Right renal cortex interstitium (tissue), 3 donors: ENCODE data around the gene FNDC3B. TPM values are rescaled to one million over a fixed set of nuclear protein-coding genes. Genes with fewer than 3 reads are reported as not detected.

Experiments used
- DNase-seq, 3 donors: peaks; one replicate each; pipeline ENCODE4 v3.0.0-alpha.2; 2013; ENCODE audit warnings: low read depth in 3 of 3, low spot score in 2 of 3
- polyA plus RNA-seq, 3 donors: library from polyadenylated mRNA; unstranded; fragments of 120-200 nt; gene quantifications; one replicate each; pipeline ENCODE4 v1.2.1, GENCODE V29; 2013; ENCODE audit not compliant: insufficient read length in 3 of 3

Gene FNDC3B
- polyA plus RNA-seq, 3 donors: 60.2 to 64.6 (median 62.3) TPM

DNA sequence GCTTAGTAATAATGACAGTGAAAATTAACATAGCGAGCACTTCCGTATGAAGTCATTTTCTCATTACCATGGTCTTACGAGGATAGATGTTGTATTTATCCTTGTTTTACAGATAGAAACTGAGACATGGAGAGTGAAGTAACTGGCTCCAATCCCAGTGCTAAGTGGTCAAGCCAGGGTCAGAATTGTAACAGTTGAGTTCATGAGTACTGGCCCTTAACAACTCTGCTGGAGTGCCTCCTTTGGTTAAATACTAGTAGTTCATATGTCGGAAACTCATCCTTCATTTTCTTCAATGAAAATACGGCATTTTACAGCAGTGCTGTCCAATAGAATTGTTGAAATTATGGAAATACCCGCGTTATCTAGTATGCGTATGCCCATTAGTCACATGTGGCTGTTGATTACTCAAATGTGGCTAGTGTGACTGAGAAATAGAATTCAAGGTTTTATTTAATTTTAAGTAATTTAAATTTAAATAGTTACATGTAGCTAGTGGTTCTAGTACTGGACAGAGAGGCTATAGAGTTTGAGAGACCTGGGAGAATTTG, 32.5 kb downstream of the FNDC3B start:
- DNase-seq: no peak

DNA sequence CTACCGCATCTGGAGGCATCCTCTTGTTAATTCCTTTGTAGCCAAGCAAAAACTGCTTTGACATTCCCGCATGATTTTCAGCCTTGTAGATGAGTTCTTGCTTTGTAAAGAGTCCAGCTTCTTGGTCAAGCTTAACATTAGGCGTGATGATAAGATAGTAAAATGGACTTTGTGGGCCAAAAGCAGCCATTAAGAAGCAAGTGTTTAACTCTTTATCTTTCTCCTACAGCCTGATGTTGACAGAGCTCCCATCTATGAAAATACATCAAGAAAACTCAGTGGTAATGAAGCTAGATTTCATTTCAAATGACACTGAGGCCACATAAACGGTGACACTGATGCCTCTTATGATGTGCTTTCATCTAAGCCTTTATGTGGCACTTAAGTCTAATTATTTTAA, 33.2 kb downstream of the FNDC3B start:
- DNase-seq: no peak

DNA sequence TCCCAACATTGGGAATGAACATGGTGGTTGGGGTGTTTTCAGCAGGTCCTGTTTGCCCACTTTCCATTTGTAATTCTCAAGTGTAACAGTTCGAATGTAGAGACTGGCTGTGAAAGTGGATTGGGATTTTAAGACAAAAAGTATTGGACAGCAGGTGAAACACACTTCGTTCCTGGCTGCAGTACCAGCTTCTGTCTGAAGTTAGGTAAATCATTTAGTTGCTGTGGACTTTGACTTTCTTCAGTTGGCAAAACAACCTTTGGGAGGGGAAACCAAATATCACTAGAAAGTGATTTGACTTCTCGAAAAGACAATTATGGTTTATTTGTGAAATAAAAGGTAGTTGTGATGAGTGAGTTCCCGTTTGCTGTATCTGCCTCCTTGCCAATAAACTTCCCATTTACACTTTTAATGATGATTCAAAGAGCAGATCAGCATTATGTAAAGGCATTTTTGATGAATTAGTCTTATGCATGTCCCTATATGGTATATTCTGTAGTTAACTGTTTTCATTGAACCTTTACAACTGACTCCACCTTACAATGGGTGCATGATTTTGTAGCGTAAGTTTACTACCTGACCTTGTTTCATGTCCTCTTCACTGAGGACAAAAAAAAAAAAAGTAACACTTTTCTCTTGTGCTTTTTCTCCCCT, 34.0 kb downstream of the FNDC3B start:
- no peak for DNase-seq

DNA sequence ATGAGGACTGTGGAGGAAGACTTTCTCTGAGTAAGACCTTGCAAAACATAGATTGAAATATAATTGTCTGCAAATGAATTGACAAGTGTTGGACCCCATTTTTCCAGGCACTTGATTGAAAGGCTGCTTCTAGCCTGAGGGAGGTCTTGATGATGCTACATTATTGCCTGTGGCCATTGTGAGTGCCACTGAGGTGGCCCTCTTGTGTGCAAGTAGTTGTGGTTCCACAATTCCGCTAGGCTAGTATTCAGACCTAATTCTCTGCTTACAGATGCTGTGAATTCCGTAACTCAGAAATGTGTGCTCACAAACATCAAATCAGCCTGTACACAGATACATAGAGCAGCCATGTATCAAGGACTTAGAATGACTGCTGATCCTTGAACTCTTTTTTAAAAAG, 34.7 kb downstream of the FNDC3B start:
- no peak for DNase-seq

DNA sequence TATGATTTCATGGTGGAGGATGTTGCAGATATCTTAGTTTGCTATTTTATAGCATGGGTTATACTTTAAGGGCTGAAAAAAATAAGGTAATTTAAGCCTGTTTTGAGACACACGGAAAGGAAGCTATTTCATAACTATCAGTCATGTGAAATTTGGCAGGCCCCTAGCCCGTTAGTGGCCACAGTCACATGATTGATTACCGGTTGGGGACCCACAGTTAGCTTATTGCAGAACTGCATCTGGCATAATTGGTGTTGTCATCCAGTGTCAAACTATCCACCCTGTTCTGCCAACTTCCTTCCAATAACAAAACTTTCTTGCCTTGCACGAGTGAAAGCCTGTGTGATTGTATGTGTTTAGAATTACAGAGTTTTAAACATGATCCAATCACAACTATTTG, 35.2 kb downstream of the FNDC3B start:
- DNase-seq: no peak

DNA sequence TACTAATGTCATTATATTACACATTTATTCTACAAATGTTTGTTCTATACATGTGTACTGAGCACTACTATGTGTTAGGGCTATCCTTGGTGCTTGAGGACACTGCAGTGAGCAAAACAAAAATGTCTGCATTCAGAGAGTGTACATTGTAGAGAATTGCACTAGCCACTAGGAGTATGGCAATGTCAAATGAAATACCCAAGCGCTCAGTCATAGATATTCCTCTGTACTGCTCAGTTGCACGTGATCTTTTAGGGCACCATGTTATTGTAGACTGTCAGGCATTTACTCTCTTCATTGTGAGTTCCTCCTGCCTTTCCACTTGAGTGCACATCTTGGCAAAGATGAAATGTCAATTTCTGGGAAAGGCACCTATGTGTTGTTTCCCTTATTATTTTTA, 36.8 kb downstream of the FNDC3B start:
- no peak for DNase-seq

DNA sequence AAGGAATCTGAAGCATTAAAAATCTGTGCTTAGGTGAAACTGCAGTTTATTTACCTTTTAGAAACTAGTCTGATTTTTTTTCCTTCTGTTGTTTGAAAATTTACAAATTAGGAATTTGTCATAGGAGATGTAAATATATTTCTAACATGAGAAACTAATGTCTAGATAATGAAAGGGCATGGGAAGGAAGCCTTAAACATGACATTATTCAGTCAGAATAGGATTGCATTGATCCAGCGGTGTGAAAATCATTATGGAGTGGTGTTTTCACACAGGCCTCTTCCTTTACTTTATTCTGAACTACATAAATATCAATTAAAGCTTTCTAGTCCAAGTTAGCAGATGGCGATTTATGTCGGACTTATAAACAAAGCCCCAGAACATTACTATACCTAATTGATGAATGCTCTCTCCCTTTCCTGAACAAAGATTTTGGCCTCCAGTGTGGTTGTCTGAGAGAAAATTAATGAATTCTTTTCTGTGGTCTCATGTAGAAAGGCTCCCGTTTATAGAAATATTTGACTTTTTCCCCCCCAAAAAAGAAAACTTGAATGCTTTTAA, 37.9 kb downstream of the FNDC3B start:
- DNase-seq: no peak

DNA sequence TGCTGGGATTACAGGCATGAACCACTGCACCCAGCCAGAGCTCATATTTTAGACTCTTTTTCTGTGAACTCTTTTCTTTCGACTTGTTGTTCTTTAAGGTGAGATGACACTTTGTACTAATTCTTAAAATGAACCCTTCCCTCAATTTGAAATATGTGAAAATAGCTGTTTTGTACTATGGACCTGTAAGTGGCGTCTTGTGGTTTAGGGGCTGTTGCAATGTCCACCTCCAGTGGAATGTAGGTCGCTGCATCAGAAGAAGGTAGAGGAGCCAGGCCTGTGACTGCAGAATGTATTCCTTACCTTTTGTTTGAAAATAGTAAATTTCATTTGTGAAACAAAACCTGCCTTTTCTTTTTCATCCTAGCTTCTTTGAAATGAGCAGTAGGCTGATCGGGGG, 38.9 kb downstream of the FNDC3B start:
- DNase-seq: no peak

DNA sequence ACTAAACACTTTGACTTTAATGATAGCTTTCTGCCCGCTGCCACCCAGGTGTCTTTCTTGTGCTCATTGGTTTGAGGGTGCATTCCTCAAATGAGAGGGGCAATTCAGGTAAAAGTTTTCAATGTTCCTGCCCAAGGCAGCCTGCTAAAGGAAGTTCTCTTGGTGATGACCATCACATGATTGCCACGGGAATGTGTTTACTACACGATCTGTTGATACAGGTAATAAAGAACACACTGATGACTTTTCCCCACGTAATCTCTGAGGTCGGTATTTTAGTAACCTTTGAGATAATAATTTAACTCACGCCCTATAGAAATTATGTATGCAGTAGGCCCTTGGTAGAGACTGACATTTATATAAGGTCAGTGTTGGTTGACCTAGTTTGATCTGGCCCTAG, 39.3 kb downstream of the FNDC3B start:
- no peak for DNase-seq

DNA sequence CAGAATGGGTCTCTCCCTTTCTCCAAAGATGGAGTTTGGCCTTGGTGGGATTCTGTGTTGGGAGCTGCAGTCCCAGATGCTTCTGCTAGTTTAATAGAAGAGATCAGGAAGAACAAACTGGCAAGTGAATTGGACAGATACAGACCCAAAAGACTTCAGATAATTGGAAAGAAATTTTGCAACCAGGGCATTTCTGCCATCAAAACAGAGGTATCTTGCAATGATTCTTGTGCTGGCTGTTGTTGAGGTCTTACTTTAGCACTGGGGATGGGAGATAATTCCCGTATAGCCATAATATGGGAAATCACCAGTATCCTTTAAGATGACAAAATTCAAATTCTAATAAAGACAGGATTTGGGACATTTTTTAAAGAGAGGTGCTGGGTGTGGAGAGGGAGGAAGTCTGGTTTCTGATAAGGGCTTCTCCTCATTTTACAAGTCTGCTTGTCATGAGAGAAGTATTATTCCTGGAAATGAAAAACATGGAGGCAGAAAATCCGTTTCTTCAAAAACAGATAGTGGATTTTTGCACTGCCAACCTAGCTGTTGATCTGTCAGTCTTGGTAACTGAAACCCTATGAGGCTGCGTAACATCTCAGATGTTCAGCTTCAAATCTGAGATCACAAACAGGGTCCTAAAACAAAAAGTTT, 40.1 kb downstream of the FNDC3B start:
- no peak for DNase-seq

DNA sequence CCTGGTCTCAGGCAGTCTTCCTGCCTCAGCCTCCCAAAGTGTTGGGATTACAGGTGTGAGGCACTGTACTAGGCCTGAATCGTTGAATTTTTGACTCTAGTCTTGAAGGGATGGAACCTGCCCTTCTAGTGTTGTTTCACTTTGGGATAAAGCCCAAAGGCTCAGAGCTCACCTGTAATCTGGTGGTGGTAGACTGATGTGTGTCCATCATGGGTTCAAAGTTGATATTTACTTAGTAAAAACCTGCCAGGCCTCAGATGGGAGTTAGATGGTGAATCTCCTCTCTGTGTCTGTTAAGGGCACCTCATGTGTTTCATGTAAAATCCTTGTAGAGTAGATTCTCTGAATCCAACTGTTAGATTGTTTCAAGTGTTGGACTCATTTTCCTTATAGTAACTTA, 41.1 kb downstream of the FNDC3B start:
- DNase-seq: no peak

DNA sequence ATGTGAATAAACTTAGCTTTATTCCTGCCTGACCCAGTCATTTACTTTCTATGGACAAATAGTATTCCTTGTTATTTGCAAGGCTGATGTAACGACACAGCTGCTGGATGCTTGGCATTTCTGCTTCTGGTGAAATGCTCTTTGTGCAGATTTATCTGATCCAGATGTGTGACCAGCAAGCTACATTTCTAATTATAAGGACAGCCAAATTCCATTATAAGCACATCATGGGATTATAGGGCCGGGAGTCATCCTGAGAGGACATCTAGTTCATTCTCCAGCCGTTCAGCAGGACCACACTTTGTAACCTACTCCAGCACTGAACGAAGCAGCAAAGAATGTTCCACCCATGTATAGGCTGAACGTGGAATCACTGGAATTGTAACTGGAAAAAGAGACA, 42.9 kb downstream of the FNDC3B start:
- DNase-seq: no peak

DNA sequence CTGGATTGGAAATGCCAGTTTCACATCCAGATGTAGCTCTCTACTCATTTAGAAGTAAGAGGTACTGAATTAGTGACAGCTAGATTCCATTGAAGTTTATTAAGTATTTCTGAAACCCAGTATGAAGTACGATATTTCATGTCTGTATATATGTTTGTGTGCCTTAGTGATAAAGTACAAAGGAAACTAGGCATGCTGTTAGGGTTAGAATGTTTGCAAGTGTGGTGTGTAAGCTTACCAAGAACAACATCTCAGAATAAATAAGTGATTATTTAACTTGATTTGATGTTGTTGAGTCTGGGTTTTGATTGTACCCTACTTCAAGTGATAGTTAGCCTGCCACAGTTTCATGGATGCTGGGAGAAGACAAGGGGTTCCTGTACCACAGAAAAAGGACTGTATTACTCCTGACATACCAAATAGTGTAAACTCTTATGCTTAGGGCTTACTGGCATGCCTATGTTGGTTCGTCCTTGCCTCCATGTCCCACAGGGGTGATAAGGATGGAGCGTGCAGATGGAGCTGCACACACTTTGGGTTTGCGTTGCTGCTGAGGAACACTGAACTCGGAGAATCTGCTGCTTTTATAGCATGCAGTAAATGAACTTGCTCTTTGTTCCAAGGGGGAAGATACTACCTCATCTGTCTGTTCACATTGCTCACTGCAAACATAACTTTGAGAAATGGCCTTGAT, 43.6 kb downstream of the FNDC3B start:
- no peak for DNase-seq

DNA sequence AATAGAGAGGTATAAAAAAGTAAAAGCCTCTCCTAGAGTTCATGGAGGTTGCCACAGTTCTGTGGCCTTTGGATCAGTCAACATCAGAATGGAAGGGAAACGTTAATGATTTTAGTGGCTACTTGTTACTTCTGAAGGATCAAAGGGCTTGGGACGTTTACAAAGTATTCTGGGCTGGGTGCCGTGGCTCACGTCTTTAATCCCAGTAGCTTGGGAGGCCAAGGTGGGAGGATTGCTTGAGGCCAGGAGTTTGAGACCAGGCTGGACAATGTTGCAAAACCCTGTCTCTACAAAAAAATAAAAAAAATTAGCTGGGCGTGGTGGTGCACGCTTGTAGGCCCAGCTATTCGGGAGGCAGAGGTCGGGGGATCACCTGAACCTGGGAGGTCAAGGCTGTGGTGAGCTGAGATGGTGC, 44.6 kb downstream of the FNDC3B start:
- no peak for DNase-seq

DNA sequence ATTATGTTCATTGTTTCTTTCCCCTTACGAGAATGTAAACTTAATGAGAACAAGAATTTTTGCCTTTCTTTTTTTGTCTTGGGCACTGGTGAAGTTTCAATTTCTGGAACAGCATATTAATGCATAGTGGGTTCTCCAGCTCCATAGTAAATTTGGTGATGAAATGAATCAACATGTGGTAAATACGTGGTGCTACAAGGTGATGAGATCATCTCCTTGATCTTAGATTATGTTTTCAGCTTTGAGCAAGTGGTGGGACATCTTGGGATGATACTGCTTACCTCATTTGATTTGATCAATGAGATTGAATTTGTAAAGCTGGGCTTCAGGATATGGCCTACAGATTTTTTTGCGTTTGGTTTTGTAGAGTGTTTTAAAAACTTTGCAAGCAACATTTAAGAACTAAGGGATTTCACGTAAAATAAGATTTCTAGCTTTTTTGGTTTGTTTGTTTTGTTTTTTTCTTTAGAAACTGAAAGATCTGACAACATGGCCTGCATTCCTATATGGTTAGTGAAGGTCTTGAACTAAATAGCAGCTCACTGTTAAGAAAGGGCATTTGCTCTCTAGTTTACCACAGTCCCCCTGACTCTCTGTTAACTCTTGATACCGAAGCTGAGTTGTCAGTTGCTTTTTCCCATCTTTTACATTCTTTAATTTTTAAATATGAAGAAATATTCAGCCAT, 45.6 kb downstream of the FNDC3B start:
- no peak for DNase-seq

DNA sequence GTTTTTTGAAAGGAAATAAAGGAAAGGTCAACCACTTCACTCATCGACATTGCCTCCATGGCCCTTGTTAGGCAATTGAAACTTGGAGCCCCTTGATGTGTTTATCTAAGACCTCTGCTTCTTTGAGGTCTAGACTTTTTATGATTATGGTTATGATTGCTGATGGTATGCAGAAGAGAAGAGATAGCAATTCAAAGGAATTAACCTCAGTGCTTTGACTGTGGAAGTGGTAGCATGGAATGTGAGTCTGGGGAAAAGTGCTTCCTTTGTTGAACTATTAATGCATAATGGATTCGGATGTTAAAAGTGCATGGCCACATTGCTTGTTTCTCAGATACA, 46.1 kb downstream of the FNDC3B start:
- DNase-seq: no peak

DNA sequence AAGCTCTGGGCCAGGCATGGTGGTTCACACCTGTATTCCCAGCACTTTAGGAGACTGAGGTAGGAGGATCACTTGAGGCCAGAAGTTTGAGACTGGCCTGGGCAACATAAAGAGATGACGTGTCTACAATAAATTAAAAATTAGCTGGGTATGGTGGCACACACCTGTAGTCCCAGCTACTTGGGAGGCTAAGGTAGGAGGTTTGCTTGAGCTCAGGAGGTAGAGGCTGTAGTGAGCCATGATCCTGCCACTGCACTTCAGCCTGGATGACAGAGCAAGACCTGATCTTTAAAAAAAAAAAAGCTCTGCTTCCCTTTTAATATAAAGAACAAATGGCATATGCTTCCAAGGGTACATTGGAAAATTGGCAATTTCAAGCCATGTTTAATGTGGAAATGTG, 46.7 kb downstream of the FNDC3B start:
- DNase-seq: no peak

DNA sequence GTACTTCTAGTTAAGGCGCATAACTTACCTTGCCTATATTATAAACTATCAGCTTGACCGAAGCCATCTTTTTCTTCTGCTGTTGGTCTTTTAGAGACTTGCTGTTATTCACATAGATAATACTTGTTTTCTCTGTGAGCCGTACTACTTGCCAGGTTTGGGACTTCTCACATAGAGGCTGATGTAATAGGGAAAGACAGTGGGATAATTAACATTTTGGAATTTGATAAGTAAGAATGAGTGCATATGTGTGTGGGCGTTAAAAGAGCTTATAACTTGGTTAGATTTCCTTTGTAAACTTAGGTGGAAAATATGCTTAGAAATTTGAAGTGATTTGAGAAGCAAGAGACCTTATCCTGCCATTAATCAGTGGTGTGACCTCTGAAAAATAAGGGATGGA, 47.8 kb downstream of the FNDC3B start:
- no peak for DNase-seq

DNA sequence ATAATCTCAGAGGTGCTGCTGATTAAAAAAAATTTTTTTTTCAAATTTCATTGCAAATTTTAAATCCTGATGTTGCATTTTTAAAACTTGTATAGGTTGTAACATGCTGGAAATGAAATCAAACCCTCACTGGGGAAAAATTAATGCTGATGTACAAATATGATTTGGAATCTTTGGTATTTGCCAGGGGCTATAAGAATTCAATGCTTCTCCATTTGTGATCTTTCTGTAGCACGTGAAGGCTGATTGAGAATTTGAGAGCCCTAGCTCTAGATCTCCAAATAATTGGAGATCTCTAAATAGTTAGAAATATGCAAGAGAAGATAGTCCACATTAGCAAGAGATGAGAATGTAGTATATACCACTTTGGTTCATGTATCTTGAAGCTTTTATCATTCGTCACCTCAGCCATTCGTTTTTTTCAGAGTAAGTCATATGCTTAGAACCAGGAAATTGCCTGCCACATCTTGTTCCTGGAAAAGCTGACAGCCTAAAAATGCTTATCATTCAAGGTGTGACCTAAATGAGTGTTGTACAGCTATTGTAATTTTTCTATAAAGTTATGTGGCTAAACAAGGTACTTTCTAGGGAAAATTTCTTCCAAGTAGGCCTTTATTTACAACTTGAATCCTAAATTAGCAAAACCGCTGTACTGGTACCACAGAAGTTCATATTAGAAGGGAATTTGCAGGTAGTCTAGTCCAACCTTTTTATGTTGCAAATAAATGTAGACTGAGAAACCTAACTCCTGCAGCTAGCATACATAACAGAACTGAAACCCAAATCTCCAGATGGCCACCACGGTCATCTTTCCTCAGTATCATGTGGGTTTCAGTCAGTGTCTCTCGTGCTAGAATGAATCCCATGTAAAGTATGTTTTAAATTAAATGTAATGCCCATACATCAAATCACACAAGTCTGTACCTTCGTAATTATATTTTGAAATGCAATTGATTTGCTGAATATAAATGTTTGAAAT, 48.5 kb downstream of the FNDC3B start:
- no peak for DNase-seq

DNA sequence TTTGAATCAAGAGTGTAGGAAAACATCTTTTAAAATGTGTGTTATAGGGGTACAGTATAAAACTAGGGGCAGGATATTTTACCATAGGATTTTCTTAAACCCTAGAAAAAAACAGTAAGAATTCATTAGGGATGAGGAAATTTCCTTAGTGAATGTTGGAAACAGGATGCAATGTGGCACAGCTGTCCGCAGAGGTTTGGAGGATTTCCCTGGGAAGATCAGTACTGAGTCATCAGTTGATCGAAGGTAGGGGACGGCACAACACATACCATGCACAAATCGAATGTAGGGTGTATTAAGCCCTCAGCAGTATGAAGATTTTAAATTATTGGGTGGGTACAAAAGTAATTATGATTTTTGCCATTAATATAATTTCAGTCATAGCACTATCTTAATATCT, 49.9 kb downstream of the FNDC3B start:
- DNase-seq: no peak
